Cerebellar nuclear complex (tissue), 1 donor: ENCODE measurements around the gene HM13.
A peak's percentile ranks its signal among the peaks of the same experiment; 100 is the strongest.
"Not testable (repeated sequence)": the region's sequence is repeated elsewhere in the genome, so short reads cannot be mapped to it uniquely, and the experiment has no call there.

ENCODE experiments used
- DNase-seq, 2 experiments: peaks; one replicate each; lab custom pipeline; 2025; lab: John Stamatoyannopoulos, UW

Gene HM13, protein sequence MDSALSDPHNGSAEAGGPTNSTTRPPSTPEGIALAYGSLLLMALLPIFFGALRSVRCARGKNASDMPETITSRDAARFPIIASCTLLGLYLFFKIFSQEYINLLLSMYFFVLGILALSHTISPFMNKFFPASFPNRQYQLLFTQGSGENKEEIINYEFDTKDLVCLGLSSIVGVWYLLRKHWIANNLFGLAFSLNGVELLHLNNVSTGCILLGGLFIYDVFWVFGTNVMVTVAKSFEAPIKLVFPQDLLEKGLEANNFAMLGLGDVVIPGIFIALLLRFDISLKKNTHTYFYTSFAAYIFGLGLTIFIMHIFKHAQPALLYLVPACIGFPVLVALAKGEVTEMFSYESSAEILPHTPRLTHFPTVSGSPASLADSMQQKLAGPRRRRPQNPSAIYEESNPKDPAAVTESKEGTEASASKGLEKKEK

DNA sequence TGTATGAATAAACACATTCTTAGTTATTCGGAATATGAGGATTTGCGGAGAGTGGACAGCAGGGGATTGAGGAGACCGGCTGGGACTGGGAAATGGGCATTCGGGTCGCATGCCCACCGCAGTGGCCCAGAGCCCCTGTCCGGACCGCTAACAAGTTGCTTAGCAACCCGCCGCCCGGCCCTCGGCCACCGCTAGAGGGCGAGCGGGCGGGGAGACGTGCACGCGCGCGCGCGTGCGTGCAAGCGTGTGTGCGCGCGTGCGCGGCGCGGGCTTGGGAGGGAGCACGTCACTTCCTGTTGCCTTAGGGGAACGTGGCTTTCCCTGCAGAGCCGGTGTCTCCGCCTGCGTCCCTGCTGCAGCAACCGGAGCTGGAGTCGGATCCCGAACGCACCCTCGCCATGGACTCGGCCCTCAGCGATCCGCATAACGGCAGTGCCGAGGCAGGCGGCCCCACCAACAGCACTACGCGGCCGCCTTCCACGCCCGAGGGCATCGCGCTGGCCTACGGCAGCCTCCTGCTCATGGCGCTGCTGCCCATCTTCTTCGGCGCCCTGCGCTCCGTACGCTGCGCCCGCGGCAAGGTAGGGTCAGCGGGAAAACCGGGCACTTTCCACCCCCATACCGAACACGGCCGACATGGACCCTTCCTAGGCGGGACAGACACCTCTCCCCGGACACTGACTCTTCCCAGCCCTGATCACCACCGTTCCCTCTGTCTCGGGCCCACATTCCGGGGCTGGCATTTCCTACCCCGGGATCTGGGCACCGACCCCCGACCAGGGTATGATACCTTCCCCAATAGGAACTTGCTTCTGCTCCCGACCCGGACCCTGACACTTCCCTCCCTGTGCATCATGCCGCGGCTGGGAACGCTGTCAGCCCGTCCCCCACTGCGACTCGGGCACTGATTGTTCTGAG lies at the start of gene HM13:
TSS of gene HM13 (plus strand) at position 289 of the 918 bp plus-strand sequence. CDS start at position 399, 110 bp downstream.
- peak in 1 of 2 experiments; percentile 52 for DNase-seq

DNA sequence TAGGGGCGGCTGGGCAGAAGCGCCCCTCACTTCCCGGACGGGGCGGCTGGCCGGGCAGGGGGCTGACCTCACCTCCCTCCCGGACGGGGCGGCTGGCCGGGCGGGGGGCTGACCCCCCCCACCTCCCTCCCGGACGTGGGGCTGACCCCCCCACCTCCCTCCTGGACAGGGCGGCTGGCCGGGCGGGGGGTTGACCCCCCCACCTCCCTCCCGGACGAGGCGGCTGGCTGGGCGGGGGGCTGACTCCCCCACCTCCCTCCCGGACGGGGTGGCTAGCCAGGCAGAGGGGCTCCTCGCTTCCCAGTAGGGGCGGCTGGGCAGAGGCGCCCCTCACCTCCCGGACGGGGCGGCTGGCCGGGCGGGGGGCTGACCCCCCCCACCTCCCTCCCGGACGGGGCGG lies 43.3 kb upstream of the HM13 start:
- DNase-seq: not testable (repeated sequence)

DNA sequence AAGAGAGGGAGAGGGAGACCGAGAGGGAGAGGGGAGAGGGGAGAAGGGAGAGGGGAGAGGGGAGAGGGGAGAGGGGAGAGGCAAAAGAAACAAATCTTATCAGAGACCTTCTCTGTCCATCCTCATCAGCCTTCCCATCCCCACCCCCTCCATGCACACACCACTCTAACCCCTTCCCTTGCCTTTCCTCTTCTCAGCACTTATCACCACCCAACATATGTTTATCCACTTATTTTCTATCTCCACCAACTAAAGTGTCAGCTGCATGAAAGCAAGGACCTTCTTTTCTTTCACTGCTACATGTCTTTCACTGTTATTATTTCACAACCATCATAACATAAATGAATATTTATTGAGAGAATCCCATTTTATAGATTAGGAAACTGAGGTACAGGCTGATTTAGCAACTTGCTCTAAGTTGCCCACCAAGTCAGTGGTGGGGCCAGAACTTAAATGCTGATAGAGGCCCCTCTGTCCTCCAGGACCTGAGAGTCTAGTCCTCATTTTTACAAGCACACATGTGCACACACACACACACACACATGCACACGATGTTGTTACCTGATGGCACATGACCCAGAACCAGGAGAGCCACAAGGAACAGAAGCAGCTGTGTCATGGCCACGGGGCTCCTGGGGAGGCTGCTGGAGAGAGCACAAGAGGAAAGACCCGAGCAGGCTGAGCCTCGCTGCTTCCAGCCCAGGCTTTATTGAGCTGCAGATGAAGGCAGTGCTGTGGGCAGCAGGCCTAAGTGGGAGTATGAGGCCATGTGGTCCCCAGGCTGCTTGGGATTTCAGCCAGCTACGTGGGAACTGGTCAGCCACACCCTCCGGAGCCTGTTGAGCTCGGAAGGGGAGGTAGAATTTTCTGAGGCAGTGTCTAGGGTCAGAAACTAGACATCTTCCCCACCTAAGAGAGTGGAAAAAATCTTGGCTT lies 41.6 kb upstream of the HM13 start:
- no peak for DNase-seq

DNA sequence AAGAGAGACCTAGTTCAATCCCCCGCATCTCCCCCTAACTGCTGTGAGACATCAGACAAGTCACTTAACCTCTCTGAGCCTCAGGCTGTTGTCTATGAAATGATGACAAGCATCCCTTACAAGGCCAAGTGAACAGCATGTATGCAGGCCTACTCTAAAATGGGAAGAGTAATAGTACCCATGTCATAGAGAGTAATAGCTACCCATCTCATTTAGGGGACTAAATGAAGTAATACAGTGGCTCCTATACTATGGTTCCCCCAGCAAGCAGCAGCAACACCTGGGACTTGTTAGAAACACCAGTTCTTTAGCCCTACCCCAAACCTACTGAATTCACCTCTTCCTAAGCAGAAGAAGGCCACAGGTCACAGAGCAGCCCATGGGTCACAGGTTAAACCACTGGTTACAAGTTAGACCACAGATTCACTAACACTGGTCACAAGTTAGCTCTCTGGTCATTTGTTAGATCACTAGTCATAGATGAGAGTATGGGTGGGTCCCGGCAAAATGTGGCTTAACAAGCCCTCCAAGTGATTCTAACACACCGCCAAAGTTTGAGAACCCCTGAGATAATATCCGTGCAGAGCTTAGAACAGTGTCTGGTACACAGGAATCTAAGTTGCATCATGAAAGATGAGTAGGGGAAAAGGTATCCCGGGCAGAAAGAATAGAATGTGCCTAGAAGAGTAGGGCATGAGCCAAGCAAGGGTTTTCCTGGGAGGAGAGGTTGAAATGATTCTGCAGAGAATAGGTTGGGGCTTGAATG lies 40.7 kb upstream of the HM13 start:
- no peak for DNase-seq

DNA sequence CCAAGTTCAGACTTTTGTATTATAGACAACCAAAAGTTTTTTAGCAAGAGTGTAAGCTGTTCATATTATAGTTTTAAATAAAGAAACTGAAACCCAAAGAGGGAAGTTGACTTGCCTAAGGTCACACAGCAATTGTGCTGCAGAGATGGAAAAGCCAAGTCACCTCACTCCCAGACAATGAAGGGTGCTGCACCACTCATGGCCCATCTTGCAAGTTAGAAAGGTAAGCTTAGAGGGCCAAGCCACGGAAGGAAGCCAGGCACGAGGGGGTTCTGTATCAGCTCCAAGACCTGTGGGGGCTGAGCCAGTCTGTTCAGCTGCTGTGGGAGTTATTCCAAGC lies 40.2 kb upstream of the HM13 start:
- no peak for DNase-seq

DNA sequence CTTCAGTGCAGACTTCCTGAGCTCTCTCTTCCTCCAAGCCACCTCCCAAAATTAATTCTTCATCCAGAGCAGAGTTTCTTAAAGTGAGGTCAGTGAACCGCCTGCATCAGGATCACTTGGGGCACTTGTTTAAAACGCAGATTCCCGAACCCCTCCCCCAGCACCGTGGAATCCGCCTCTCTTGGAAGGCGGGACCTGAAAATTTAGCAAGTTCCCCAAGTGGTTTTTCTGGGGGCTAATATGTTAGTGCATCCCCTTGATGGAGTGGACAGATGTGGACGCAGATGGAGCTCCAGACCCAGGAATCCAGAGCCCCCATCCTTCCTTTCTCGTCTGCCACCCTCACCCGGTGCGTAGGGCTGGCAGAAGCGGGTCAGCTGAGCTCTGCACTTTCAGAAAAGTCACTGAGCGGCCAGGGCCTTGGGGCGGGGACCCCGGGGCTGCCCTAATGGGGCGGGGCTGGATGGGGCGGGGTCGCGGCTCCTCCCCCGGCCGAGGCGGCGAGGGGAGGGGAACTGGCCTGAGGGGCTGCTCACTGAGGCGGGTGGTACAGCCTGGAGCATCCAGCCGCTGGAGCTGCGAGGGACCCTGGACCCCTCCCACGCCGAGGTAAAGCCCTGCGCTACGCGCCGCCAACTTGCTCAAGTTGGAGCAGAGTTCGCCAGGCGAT lies 39.3 kb upstream of the HM13 start, which contains the start of the genes DEFB124 and REM1:
TSS of gene DEFB124 (minus strand) at position 370 of the 670 bp plus-strand sequence. CDS start 2,114 bp downstream, outside the sequence.
TSS of gene REM1 (plus strand) at position 531 of the 670 bp plus-strand sequence. CDS start 1,158 bp downstream, outside the sequence.
- no peak for DNase-seq

DNA sequence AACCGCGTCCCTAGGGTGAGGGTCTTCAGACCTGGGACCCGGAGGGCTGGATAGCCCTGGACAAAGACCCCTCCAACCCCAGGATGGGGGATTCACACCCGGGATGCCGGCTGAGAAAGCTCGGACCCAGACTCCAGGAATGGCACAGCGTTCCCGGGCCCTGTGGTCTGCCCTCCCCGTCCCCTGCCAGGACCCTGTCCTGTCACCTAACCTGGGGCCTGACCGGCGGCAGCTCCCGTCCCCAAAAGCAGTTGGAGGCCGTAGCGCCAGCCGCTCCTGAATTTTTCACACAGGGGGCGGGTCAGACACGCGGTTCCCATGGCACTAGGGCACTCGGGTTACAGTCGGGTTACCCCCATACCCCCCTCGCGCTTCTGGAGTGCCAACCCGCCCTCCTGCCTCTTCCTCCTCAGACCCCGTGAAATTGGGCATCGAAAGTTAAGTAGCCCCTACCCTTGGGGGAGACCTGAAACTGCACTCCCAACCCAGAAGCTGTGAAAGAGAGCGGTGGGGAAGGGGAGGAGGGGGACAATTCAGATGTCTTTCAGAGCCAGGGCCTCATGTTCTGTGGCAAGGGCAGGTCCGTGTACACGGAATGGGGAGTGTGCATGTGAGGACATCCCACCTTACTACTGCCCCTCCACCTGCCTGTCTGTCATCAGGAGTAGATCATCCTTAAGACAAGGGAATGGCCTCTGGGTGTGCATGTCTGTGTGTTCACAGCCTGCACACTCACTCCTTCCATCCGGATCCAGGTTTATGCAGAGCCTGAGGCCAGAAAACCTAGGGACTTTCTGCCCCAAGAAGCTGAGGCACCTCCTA lies 38.6 kb upstream of the HM13 start:
- DNase-seq: no peak

DNA sequence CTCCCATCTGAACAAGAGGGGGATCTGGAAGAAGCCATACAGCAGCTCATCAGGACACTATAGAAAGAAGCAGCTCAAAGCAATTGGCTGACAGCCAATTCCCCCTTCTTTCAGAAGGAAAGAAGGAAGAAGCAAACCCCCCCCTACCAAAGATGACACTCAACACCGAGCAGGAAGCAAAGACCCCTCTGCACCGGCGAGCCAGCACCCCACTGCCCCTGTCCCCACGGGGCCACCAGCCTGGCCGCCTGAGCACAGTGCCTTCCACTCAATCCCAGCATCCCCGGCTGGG lies 38.0 kb upstream of the HM13 start:
- no peak for DNase-seq

DNA sequence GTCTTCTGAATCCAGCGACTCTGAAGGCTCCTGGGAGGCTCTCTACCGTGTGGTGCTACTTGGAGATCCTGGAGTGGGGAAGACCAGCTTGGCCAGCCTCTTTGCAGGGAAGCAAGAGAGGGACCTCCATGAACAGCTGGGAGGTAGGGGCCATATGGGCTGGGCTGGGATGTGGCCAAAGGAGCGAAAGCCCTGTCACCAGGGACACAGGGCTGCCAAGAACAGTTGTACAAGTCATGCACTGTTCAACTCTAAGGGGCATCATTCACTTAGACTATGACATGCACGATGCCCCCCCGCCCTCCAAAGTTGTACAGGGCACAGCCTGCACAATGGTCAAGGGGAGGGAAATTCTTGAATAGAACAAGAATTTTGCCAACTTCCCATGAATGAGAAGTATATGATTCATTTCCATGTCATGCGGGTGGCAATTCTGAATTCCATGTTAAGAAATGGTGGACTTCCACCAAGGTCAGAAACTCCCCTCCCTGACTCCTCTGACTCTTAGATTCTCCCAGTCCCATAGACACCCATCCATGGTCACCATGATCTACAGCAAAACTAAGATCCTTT lies 37.5 kb upstream of the HM13 start:
- DNase-seq: no peak

DNA sequence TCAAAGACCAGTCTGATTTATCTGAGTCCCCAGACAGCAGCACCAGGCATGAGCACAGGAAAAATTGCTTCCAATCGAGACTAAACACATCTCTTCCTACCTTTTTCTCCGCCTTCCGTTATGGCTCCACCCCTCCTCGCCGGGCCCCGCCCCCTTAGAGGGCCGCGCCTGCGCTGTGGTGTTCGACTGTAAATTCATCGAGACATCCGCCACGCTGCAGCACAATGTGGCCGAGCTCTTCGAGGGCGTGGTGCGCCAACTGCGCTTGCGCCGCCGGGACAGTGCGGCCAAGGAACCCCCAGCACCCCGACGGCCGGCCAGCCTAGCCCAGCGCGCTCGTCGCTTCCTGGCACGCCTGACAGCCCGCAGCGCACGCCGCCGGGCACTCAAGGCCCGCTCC lies 30.2 kb upstream of the HM13 start:
- no peak for DNase-seq

DNA sequence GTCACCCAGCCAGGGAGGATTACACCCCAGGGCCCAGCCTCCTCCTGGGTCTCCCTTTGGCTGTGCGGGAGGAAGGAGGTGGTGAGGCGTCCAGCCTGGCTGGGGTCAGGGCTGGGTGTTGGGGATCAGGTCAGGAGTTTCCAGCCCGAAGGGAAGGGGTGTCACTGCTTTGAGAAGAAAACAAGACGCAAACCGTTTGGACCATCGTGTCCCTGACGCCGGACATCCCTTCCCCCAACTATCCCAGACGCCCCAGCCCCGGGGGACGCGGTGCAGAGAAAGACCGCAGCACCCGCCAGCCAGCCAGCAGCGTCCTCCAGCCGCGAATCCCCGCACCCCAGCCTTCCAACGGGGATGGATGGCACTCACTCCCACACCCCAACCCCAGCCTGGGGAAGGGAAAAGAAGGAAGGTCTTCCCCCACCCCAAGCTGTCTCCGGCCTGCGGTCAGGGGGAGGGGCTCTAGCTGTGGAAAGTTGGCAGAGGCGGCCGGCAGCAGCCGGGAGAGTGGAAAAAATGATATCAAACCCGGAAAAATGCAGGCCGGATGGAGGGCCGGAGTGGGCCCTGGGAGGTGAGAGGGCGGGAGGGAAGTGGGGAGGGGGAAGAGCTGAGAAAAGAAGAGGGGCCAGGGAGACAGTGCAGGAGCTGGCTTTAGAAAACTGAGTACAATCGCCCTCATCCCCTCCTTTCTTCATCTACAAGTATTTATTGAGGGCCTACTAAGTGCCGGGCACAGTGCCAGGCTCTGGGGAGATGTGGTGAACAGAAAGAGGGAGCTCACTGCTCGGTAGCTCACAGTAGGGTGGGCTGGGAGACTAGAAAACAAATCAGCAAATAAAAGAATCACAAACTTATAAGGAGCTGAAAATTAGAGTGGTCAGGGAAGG lies 28.5 kb upstream of the HM13 start:
- no peak for DNase-seq

DNA sequence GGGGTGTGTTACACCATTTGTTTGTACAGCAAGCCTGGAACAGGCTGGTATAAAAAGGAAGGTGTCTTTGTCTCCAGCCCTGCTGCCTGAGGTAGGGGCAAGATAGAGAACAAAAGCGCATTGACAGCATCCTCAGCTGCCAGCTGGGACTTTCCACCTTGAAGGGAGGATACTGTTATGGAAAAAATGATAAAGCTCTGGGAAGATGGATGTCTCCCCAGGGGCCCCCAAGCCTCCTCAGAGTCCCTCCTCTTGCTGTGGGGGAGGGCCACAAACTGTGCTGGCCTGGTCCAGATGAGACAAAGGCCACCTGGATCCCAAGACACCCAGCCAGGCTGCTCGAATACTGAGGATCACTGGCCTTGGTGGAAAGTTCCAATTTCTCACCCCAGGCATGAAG lies 26.1 kb upstream of the HM13 start:
- DNase-seq: no peak

DNA sequence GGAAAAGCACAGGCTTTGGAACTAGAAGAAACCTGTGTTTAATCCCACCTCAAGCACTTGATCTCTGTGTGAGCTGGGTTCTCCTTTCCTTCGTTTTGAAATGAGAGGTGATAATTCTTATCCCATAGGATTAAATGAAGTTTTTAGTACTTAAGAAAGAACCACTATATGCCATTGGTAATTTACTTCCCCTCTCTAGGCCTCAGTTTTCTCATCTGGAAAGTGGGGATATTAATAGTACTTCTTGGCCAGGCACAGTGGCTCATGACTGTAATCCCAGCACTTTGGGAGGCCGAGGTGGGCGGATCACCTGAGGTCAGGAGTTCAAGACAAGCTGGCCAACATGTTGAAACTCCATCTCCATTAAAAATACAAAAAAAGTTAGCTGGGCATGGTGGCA lies 25.1 kb upstream of the HM13 start:
- no peak for DNase-seq

DNA sequence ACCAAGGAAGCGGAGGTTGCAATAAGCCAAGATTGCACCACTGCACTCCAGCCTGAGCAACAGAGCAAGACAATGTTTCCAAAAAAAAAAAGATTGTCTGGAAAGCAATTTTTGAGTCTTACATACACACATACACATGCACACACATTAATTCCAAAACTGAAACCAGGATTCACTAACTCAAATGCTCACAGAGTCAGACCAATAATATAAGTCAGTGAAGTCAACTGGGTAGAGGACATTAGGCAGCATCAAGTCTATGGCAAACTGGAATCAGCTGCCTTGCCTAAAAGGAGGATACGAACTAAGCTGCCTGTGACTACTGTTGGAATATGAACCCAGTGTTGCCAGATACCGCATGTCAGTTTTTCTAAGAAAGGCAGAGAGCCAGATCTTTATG lies 23.5 kb upstream of the HM13 start:
- no peak for DNase-seq

DNA sequence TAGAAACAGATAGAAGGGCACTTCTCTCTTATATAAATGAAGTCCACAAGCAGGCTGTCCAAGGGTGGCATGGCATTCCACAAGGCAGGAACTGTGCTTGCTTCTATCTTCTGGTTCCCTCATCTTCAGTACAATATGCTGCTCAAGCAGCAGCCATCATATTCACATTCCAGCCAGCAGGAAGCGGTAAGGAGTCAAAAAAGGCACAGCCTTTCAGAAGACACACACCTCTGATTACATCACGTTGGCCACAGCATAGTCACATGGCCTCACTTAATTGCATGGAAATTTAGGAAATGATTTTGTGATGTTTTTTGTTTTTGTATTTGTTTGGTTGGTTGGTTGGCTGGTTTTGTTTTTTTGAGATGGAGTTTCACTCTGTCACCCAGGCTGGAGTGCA lies 20.1 kb upstream of the HM13 start:
- no peak for DNase-seq

DNA sequence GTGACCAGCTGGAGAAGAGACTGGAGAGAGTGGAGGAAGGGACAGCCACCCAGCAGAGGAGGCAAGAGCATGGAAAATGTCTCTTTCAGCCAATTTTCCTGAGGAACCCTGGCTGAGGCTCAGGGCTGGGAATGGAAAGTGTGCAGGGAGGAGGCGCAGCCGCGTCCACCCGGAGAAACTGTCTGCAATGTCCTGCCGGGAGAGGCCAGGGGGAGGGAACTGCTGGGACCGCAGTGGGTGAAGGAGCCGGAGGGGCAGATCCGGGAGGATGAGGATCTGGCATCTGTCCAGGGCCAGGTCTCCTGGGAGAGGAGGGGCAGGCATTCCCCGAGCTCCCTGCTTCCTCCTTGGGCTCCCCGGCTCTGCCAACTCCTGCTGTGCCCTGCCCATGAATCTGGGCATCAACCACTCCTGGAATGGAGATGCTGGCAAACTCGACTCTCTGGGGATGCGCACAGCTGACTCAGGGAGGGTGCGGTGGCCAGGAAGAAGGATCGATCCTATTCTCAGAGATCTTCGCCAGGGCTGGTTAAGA lies 17.4 kb upstream of the HM13 start:
- DNase-seq: no peak

DNA sequence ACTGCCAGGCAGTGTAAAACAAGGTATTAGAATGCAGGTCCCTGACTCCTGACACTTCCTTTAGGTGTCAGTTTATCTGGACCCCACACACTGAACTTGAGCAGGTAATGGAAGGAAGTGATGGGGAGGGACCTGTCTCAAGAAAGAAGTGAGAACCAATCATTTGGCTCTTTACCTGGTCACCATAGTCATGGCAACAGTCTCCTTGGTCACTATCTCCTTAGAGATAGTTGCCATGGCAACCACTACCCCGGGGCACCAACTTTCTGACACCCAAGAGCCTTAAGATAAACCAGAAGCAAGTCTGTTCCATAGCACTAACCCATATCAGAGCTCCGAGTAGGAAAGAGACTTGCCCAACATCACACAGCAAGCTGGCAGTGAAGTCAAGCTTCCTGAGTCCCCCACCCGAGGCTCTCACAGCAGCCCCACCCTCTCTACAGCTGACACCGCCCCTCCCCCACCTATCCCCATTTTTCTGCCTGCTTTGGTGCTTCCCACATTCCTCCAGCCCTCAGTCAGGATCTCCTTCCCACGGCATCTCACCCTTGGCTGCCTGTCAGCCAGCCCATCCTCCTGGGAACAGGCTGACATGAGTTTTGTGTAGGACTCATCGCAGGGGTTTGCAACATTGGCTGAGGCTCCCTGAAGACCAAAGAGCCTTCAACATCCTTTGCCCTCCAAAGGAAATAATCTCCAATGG lies 16.3 kb upstream of the HM13 start:
- DNase-seq: no peak
